GM12891 (cell line): ENCODE measurements around the gene ABCC1.

Experiments used
- POLR2A ChIP-seq: IDR thresholded peaks from 2 replicates; pipeline ENCODE4 v1.6.1; 2011; ENCODE audit warnings: low read depth, low read length, control low read depth
- POLR2AphosphoS5 ChIP-seq: IDR thresholded peaks from 2 replicates; pipeline ENCODE4 v1.6.1; 2011; ENCODE audit warnings: low read depth, low read length, control low read depth
- POU2F2 ChIP-seq: IDR thresholded peaks from 2 replicates; pipeline ENCODE4 v1.6.1; 2011; ENCODE audit warnings: low read depth, mild to moderate bottlenecking, control low read depth, low read length, moderate library complexity
- SPI1 ChIP-seq: IDR thresholded peaks from 2 replicates; pipeline ENCODE4 v1.6.1; 2011; ENCODE audit warnings: low read depth, low read length, control low read depth
- TAF1 ChIP-seq: IDR thresholded peaks from 2 replicates; pipeline ENCODE4 v1.6.1; 2011; ENCODE audit warnings: low read depth, low read length, control low read depth

DNA sequence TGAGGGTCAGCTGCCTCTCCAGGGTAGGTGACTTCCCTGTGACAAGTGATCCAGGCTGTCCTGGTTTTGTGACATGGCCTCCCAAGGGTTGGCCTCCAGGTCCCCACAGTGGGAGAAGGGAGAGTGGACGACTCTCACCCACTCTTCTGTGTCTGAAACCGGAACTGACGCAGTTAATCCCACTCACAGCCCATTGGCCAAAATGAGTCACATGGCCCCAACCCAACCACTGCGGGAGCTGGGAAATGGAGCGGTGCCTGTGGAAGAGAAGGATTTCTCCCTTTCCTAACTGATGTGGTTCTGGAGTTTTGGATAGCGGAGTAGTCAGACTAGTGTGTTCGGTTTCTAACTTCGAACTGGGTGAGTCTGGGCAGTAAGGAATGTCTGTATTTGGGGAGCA lies 194.5 kb downstream of the ABCC1 start:
- TF ChIP-seq POLR2A (no peak), POLR2AphosphoS5 (no peak), TAF1 (no peak), SPI1 (no peak), POU2F2 (no peak)
